IgD-negative memory B cell (primary cell): ENCODE data around the gene MNX1. TPM values are rescaled to one million over a fixed set of nuclear protein-coding genes. Genes with fewer than 3 reads are reported as not detected.

Experiments used
- H3K27ac Mint-ChIP-seq, 3 donors: one replicate each; pipeline ENCODE4 v1.8.0; 2020 to 2022; ENCODE audit warnings: mild to moderate bottlenecking in 3 of 3, mixed read lengths in 3 of 3, moderate library complexity in 1 of 3
- H3K27me3 Mint-ChIP-seq: one replicate; pipeline ENCODE4 v1.8.0; 2021; ENCODE audit warnings: mixed read lengths
- H3K36me3 Mint-ChIP-seq: one replicate; pipeline ENCODE4 v1.8.0; 2020; ENCODE audit warnings: mild to moderate bottlenecking, mixed read lengths
- H3K4me1 Mint-ChIP-seq, 3 donors: one replicate each; pipeline ENCODE4 v1.8.0; 2020 to 2022; ENCODE audit warnings: mixed read lengths in 3 of 3, mild to moderate bottlenecking in 1 of 3
- H3K4me3 Mint-ChIP-seq, 4 donors: one replicate each; pipeline ENCODE4 v1.8.0; 2020 to 2022; ENCODE audit warnings: mild to moderate bottlenecking in 4 of 4, mixed read lengths in 4 of 4, moderate library complexity in 3 of 4
- H3K9me3 Mint-ChIP-seq, 3 donors: one replicate each; pipeline ENCODE4 v1.8.0; 2020 to 2021; ENCODE audit warnings: mixed read lengths in 3 of 3, mild to moderate bottlenecking in 1 of 3
- polyA plus RNA-seq: library from polyadenylated mRNA; unstranded; fragments of 300-500 nt; fragmentation: Illumina TruSeq; gene quantifications from one replicate; pipeline ENCODE4 v1.2.3, GENCODE V29; 2021

MNX1 gene
- polyA plus RNA-seq, 1 donor from 2014 or later: not detected

GRCh38 chr7:157004521-157005455, 5.7 kb downstream of the MNX1 start:
- peaks cover 12 to 19% (median 14%) of the 10 kb centered on the region in 3 donors for H3K4me1 Mint-ChIP-seq
- H3K36me3 Mint-ChIP-seq: no peaks in the 10 kb centered on the region
- peaks cover 0 to 4% (median 2%) of the 10 kb centered on the region in 3 donors for H3K9me3 Mint-ChIP-seq
- H3K4me3 Mint-ChIP-seq: peak overlapping the region in 3 of 4 donors; percentile 49 to 74 (median 65)
- H3K27me3 Mint-ChIP-seq: peaks cover 56% of the 10 kb centered on the region
- H3K27ac Mint-ChIP-seq: peak overlapping the region; percentile 84 to 94 (median 86)

GRCh38 chr7:157003756-157004520, 6.5 kb downstream of the MNX1 start:
- H3K27me3 Mint-ChIP-seq: peaks cover 54% of the 10 kb centered on the region
- peaks cover 0 to 4% (median 2%) of the 10 kb centered on the region in 3 donors for H3K9me3 Mint-ChIP-seq
- peak overlapping the region; percentile 84 to 94 (median 86) for H3K27ac Mint-ChIP-seq
- no peaks in the 10 kb centered on the region for H3K36me3 Mint-ChIP-seq
- peaks cover 14 to 19% (median 16%) of the 10 kb centered on the region in 3 donors for H3K4me1 Mint-ChIP-seq
- peak overlapping the region in 3 of 4 donors; percentile 43 to 74 (median 55) for H3K4me3 Mint-ChIP-seq

- peak overlapping the region in 2 of 3 donors; percentile 27 to 84 for H3K27ac Mint-ChIP-seq
- H3K4me3 Mint-ChIP-seq: no peak overlapping the region
- H3K9me3 Mint-ChIP-seq: peaks cover 0 to 4% (median 2%) of the 10 kb centered on the region in 3 donors
- H3K4me1 Mint-ChIP-seq: peaks cover 14 to 19% (median 16%) of the 10 kb centered on the region in 3 donors
- peaks cover 50% of the 10 kb centered on the region for H3K27me3 Mint-ChIP-seq
- no peaks in the 10 kb centered on the region for H3K36me3 Mint-ChIP-seq
Measured at GRCh38 chr7:157003445-157003755, 7.1 kb downstream of the MNX1 start.

GRCh38 chr7:157002819-157003421, 7.5 kb downstream of the MNX1 start:
- Mint-ChIP-seq H3K9me3 (peaks cover 0 to 4% (median 2%) of the 10 kb centered on the region in 3 donors), H3K27ac (peak overlapping the region in 2 of 3 donors; percentile 27 to 84), H3K36me3 (no peaks in the 10 kb centered on the region), H3K4me1 (peaks cover 14 to 19% (median 16%) of the 10 kb centered on the region in 3 donors), H3K27me3 (peaks cover 52% of the 10 kb centered on the region), H3K4me3 (no peak overlapping the region)

- Mint-ChIP-seq H3K36me3 (no peaks in the 10 kb centered on the region), H3K27ac (peak overlapping the region; percentile 61 to 77 (median 76)), H3K4me3 (peak overlapping the region in 3 of 4 donors; percentile 62 to 73 (median 73)), H3K9me3 (peaks cover 0 to 4% (median 2%) of the 10 kb centered on the region in 3 donors), H3K27me3 (peaks cover 51% of the 10 kb centered on the region), H3K4me1 (peaks cover 14 to 19% (median 16%) of the 10 kb centered on the region in 3 donors)
Measured at GRCh38 chr7:157001920-157002818, 8.3 kb downstream of the MNX1 start.

GRCh38 chr7:157000741-157001653, 9.5 kb downstream of the MNX1 start:
- Mint-ChIP-seq H3K27me3 (peaks cover 55% of the 10 kb centered on the region), H3K36me3 (no peaks in the 10 kb centered on the region), H3K27ac (peak overlapping the region; percentile 4 to 87 (median 14)), H3K4me1 (peaks cover 14 to 19% (median 16%) of the 10 kb centered on the region in 3 donors), H3K4me3 (peak overlapping the region; percentile 54 to 79 (median 76)), H3K9me3 (peaks cover 0 to 4% (median 2%) of the 10 kb centered on the region in 3 donors)

GRCh38 chr7:156999958-157000726, 10.3 kb downstream of the MNX1 start:
- H3K27ac Mint-ChIP-seq: peak overlapping the region in 2 of 3 donors; percentile 4 to 14
- H3K4me1 Mint-ChIP-seq: peaks cover 14 to 19% (median 16%) of the 10 kb centered on the region in 3 donors
- peaks cover 0 to 4% (median 2%) of the 10 kb centered on the region in 3 donors for H3K9me3 Mint-ChIP-seq
- peak overlapping the region; percentile 72 to 93 (median 82) for H3K4me3 Mint-ChIP-seq
- peaks cover 60% of the 10 kb centered on the region for H3K27me3 Mint-ChIP-seq
- H3K36me3 Mint-ChIP-seq: no peaks in the 10 kb centered on the region

GRCh38 chr7:156998988-156999957, 11.2 kb downstream of the MNX1 start:
- Mint-ChIP-seq H3K4me1 (peaks cover 11 to 13% (median 13%) of the 10 kb centered on the region in 3 donors), H3K27me3 (peaks cover 57% of the 10 kb centered on the region), H3K27ac (no peak overlapping the region), H3K9me3 (peaks cover 0 to 2% (median 2%) of the 10 kb centered on the region in 3 donors), H3K36me3 (no peaks in the 10 kb centered on the region), H3K4me3 (peak overlapping the region; percentile 65 to 87 (median 74))

GRCh38 chr7:156994417-156994816, 16.0 kb downstream of the MNX1 start:
- Mint-ChIP-seq H3K4me1 (peaks cover 0 to 2% (median 1%) of the 10 kb centered on the region in 3 donors), H3K4me3 (peak overlapping the region in 1 of 4 donors; percentile 37), H3K27me3 (peaks cover 48% of the 10 kb centered on the region)

GRCh38 chr7:156993925-156994235, 16.6 kb downstream of the MNX1 start:
- Mint-ChIP-seq H3K4me3 (peak overlapping the region in 1 of 4 donors; percentile 37), H3K36me3 (no peaks in the 10 kb centered on the region), H3K27me3 (peaks cover 44% of the 10 kb centered on the region), H3K4me1 (no peaks in the 10 kb centered on the region), H3K9me3 (no peaks in the 10 kb centered on the region), H3K27ac (no peak overlapping the region)

More at GRCh38 chr7:156994417-156994816, 16.0 kb downstream of the MNX1 start:
- Mint-ChIP-seq H3K27ac (peak overlapping the region in 1 of 3 donors; percentile 43), H3K36me3 (no peaks in the 10 kb centered on the region), H3K9me3 (no peaks in the 10 kb centered on the region)

GRCh38 chr7:156993021-156993924, 17.2 kb downstream of the MNX1 start:
- H3K4me1 Mint-ChIP-seq: no peaks in the 10 kb centered on the region
- H3K27me3 Mint-ChIP-seq: peaks cover 43% of the 10 kb centered on the region
- no peaks in the 10 kb centered on the region for H3K9me3 Mint-ChIP-seq
- H3K36me3 Mint-ChIP-seq: no peaks in the 10 kb centered on the region
- peak overlapping the region in 1 of 3 donors; percentile 28 for H3K27ac Mint-ChIP-seq
- H3K4me3 Mint-ChIP-seq: no peak overlapping the region
